ENCODE measurements around the gene SCART1.
"Not testable (repeated sequence)": the region's sequence is repeated elsewhere in the genome, so short reads cannot be mapped to it uniquely, and the experiment has no call there.

The SCART1 gene

GRCh38 chr10:133422807-133423771 lies 30.7 kb upstream of the SCART1 start:
- no peak for TF ChIP-seq GATA2 (IDR thresholded peaks at IDR 0.05; ENCODE audit: low read depth, low read length)
- TF ChIP-seq GATA3 (IDR thresholded peaks at IDR 0.05; ENCODE audit: low read depth, low read length), result no peak

GRCh38 chr10:133424601-133425000 lies 29.1 kb upstream of the SCART1 start, which contains the start of gene SPRN:
Gene SPRN, minus strand, starts transcription at chr10:133424625. Its CDS starts 944 bp downstream, at chr10:133423681.
- TF ChIP-seq GATA3, GATA2 (IDR thresholded peaks at IDR 0.05; ENCODE audit: low read depth, low read length): not testable (repeated sequence)

GRCh38 chr10:133438711-133439273 lies 15.0 kb upstream of the SCART1 start:
- no peak for TF ChIP-seq GATA3 (IDR thresholded peaks at IDR 0.05; ENCODE audit: low read depth, low read length)
- no peak for TF ChIP-seq GATA2 (IDR thresholded peaks at IDR 0.05; ENCODE audit: low read depth, low read length)

GRCh38 chr10:133439517-133440461 lies 14.0 kb upstream of the SCART1 start:
- TF ChIP-seq GATA2 (IDR thresholded peaks at IDR 0.05; ENCODE audit: low read depth, low read length) (no peak), GATA3 (IDR thresholded peaks at IDR 0.05; ENCODE audit: low read depth, low read length) (no peak)

GRCh38 chr10:133440633-133441285 lies 13.0 kb upstream of the SCART1 start:
- TF ChIP-seq GATA2 (IDR thresholded peaks at IDR 0.05; ENCODE audit: low read depth, low read length) (no peak), GATA3 (IDR thresholded peaks at IDR 0.05; ENCODE audit: low read depth, low read length) (no peak)

GRCh38 chr10:133441780-133442179 lies 12.0 kb upstream of the SCART1 start:
- TF ChIP-seq GATA3 (IDR thresholded peaks at IDR 0.05; ENCODE audit: low read depth, low read length) (no peak), GATA2 (IDR thresholded peaks at IDR 0.05; ENCODE audit: low read depth, low read length) (no peak)

- TF ChIP-seq GATA2 (IDR thresholded peaks at IDR 0.05; ENCODE audit: low read depth, low read length) (no peak), GATA3 (IDR thresholded peaks at IDR 0.05; ENCODE audit: low read depth, low read length) (no peak)
These were observed 11.4 kb upstream of the SCART1 start for GRCh38 chr10:133442191-133442966.

GRCh38 chr10:133442967-133443924 lies 10.5 kb upstream of the SCART1 start:
- no peak for TF ChIP-seq GATA3 (IDR thresholded peaks at IDR 0.05; ENCODE audit: low read depth, low read length)
- no peak for TF ChIP-seq GATA2 (IDR thresholded peaks at IDR 0.05; ENCODE audit: low read depth, low read length)

GRCh38 chr10:133444342-133445267 lies 9.1 kb upstream of the SCART1 start:
- TF ChIP-seq GATA3 (IDR thresholded peaks at IDR 0.05; ENCODE audit: low read depth, low read length) (no peak), GATA2 (IDR thresholded peaks at IDR 0.05; ENCODE audit: low read depth, low read length) (no peak)

GRCh38 chr10:133445268-133445732 lies 8.4 kb upstream of the SCART1 start:
- TF ChIP-seq GATA3 (IDR thresholded peaks at IDR 0.05; ENCODE audit: low read depth, low read length), result no peak
- TF ChIP-seq GATA2 (IDR thresholded peaks at IDR 0.05; ENCODE audit: low read depth, low read length), result no peak

Measured in SH-SY5Y (cell line).